SJCRH30 (cell line): Measurements from ENCODE around the gene FAM151B. TPM values are rescaled to one million over a fixed set of nuclear protein-coding genes. Genes with fewer than 3 reads are reported as not detected.

Experiments used
- DNase-seq, 2 experiments: peaks; one replicate each; pipeline ENCODE4 v3.0.0-alpha.2; 2015 to 2020
- H3K27ac ChIP-seq: fragments of 250-450 bp; sonication (Bioruptor Pico); 2 replicates; pipeline ENCODE4 v1.5.1; 2020; ENCODE audit warnings: mild to moderate bottlenecking, moderate library complexity
- H3K27me3 ChIP-seq: fragments of 250-450 bp; sonication (Bioruptor Pico); 2 replicates; pipeline ENCODE4 v1.5.1; 2020; ENCODE audit warnings: mild to moderate bottlenecking, moderate library complexity
- H3K36me3 ChIP-seq: fragments of 250-450 bp; sonication (Bioruptor Pico); 2 replicates; pipeline ENCODE4 v1.5.1; 2020; ENCODE audit warnings: mild to moderate bottlenecking, moderate library complexity
- H3K4me1 ChIP-seq: fragments of 250-450 bp; sonication (Bioruptor Pico); 2 replicates; pipeline ENCODE4 v1.5.1; 2020; ENCODE audit warnings: mild to moderate bottlenecking, moderate library complexity
- H3K4me3 ChIP-seq: fragments of 250-450 bp; sonication (Bioruptor Pico); 2 replicates; pipeline ENCODE4 v1.5.1; 2020; ENCODE audit warnings: mild to moderate bottlenecking, moderate library complexity
- H3K9me3 ChIP-seq: fragments of 250-450 bp; sonication (Bioruptor Pico); replicated peaks from 2 replicates; pipeline ENCODE4 v1.5.1; 2020; ENCODE audit warnings: mild to moderate bottlenecking, moderate library complexity
- total RNA-seq: library from RNA; depleted of rRNA; stranded (reverse); fragments of >200 nt; shearing (Covaris generic); gene quantifications from 2 replicates; pipeline ENCODE4 v1.2.3, GENCODE V29; 2014; rRNA removed

Gene FAM151B
- total RNA-seq, 1 experiment from 2014 or later, result 9.1 TPM

- DNase-seq, result no peak
- Histone ChIP-seq H3K27me3 (no peaks in the 10 kb centered on the region), H3K4me1 (no peaks in the 10 kb centered on the region), H3K4me3 (no peak overlapping the region), H3K27ac (no peak overlapping the region), H3K9me3 (no peaks in the 10 kb centered on the region), H3K36me3 (no peaks in the 10 kb centered on the region)
These were observed 101.1 kb downstream of the FAM151B start for GRCh38 chr5:80588858-80589540.

DNA sequence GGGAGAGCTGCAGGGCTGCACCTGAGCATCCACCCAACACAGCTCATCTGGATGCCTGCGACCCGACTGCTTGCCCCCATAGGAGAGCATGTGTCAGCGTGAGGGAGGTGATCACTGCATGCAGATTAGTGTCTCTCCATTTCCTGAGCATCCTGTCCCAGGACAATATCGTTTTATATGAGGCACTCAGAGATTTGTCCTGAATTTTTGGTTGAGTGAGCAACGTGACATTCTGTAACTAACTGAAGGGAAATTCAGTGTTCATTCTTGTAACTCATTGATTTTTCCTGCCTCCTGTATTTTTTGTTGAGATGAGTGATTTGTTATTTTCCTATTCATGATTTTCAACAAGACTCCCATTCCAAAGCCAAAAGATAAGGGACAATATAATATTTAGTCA is 102.9 kb downstream of the FAM151B start:
- Histone ChIP-seq H3K4me1 (no peaks in the 10 kb centered on the region), H3K27ac (no peak overlapping the region)
- DNase-seq, result no peak

DNA sequence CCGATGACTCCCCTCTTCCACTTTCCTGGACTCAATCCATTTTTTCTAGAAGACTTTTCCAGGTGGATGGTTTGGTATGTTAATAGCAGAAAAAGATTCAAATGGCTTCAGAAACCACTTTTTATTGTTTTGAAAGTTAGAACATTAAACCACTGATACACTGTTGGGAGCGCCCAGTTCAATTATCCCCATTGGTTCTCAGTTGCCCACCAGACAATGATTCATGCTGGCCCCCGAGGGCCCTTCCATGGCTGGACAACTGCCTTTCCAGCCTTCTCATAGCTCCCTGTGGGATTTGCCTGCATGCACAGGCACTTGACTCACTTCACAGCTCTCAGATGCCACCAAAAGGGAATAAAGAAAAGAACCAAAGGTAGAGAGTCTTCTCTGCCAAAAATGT is 103.5 kb downstream of the FAM151B start:
- Histone ChIP-seq H3K27me3 (no peaks in the 10 kb centered on the region), H3K36me3 (no peaks in the 10 kb centered on the region), H3K4me3 (no peak overlapping the region), H3K4me1 (no peaks in the 10 kb centered on the region), H3K27ac (no peak overlapping the region), H3K9me3 (no peaks in the 10 kb centered on the region)
- DNase-seq, result no peak

More for the DNA sequence above, 102.9 kb downstream of the FAM151B start:
- no peaks in the 10 kb centered on the region for H3K9me3 ChIP-seq
- no peak overlapping the region for H3K4me3 ChIP-seq
- no peaks in the 10 kb centered on the region for H3K36me3 ChIP-seq
- H3K27me3 ChIP-seq, result no peaks in the 10 kb centered on the region

DNA sequence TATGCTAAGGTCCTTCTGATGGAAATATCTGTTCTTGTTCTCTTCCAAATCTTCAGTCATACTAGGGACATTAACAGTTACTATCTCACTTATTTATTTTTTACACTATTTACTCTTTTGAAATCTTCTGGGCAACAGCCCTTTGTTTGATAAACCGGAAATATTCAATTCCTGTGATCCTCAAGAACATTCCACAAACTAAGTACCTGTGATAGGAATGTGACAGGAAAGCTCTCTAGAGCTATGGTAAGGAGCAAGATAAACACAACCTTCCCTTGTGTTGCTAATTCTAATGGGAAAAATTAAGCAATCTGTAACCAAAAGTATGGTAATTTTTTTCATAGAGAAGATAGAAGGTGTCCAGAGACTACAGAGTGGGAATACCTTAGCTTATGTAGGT is 104.2 kb downstream of the FAM151B start:
- Histone ChIP-seq H3K36me3 (no peaks in the 10 kb centered on the region), H3K27me3 (no peaks in the 10 kb centered on the region), H3K4me1 (no peaks in the 10 kb centered on the region), H3K27ac (no peak overlapping the region), H3K4me3 (no peak overlapping the region), H3K9me3 (no peaks in the 10 kb centered on the region)
- DNase-seq, result no peak

Other genes starting within 250 kb of the FAM151B start
- gene SERINC5, start 232.1 kb upstream of the FAM151B start, total RNA-seq, result 7.8 and 9.0 TPM in 2 replicates
- not detected in 2 replicates for gene SPZ1, start 168.1 kb upstream of the FAM151B start, total RNA-seq
- gene ZFYVE16, start 80.0 kb upstream of the FAM151B start, total RNA-seq, result 56.6 and 67.8 TPM in 2 replicates
- gene ANKRD34B, start 82.2 kb downstream of the FAM151B start, total RNA-seq, result 2.9 and 3.0 TPM in 2 replicates
- gene MSH3, start 166.6 kb downstream of the FAM151B start, total RNA-seq, result 30.4 and 32.5 TPM in 2 replicates
- 194 and 213 TPM in 2 replicates for gene DHFR, start 166.9 kb downstream of the FAM151B start, total RNA-seq